Retina (tissue), 1 donor: Measurements from ENCODE around the gene ATIC.

ENCODE experiments used
- DNase-seq: peaks from one replicate; pipeline ENCODE4 v3.0.0-alpha.2; 2016

Gene ATIC

DNA sequence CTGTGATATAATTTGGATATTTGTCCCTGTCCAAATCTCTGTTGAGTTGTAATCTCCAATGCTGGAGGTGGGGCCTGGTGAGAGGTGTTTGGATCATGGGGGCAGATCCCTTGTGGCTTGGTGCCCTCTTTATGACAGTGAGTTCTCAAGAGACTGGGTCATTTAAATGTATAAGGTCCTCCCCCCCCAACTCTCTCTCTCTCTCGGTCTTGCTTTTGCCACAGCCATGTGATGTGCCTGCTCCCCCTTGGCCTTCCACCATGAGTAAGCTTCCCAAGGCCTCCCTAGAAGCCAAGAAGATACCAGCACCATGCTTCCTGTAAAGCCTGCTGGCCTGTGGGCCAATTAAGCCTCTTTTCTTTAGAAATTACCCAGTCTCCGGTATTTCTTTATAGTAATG lies 65.4 kb downstream of the ATIC start:
- no peak for DNase-seq

- no peak for DNase-seq
Measured at GRCh38 chr2:215378045-215378444, 66.2 kb downstream of the ATIC start.

DNA sequence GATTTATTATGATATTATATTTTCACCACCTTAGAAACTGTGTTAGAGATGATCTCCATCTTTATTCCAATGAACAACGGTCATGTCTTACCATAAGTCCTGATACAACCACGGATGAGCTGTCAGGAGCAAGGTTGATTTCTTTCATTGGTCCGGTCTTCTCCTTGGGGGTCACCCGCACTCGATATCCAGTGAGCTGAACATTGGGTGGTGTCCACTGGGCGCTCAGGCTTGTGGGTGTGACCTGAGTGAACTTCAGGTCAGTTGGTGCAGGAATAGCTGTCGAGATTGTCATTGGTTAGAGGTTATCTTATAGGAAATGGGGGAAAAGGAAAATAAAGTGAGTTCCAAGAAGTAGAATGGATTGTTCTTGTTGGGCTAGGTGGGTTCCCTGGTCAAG lies 67.2 kb downstream of the ATIC start:
- DNase-seq, result no peak

GRCh38 chr2:215379948-215380347 lies 68.1 kb downstream of the ATIC start:
- no peak for DNase-seq

- DNase-seq, result no peak
Measured at GRCh38 chr2:215380699-215381098, 68.8 kb downstream of the ATIC start.

GRCh38 chr2:215382011-215382410 lies 70.2 kb downstream of the ATIC start:
- DNase-seq, result no peak

DNA sequence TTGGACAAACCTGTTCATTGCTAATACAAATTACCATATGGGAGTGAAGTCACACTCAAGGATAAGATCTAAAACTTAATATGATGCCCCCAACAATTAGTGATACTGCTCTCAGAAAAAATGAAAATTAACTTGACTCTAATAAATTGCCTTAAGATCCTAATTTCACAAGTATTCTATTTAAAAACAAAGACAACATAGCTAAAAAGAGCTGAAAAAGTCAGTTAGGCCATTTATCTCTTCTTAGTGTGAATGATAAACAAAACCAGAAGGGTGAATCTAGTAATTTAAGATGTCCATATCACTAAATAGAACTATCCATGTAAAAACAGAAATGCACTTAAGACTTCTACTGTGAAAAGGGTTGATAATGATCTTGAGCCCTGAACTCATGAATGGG lies 70.6 kb downstream of the ATIC start:
- no peak for DNase-seq

- no peak for DNase-seq
Measured at GRCh38 chr2:215383652-215384279, 71.9 kb downstream of the ATIC start.

DNA sequence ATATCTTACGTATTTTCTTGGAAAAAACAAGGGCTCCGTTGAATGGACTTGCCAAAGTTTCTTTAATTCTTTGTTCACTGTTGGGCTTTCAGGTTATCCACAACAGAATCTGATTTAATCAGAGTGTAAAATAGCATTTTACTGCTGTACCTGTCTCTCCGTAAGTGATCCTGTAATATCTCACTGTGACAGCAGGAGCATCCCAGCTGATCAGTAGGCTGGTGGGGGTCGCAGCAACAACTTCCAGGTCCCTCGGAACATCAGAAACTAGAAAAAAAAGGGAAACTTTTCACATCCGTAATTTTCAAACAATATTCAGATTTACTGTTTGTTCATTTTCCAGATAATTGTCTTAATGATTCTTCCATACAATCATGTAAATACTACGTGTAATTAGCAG lies 72.9 kb downstream of the ATIC start:
- DNase-seq, result no peak

DNA sequence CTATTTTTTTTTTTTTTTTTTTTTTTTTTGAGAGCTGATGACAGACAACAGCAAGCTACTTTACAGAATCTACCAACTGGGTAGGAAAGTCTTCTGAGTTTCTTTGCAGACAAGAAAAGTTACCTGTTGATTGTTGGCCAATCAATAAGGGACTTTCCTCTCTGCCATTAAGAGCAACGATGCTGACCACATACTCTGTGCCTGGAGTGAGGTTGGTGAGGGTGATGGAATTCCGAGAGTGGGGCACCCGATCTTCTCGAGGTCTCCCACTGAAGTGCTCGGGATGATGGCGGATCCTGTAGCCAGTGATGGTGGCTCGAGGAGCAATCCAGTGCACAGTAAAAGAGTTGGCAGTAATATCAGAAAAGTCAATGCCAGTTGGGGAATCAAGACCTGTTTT lies 74.7 kb downstream of the ATIC start:
- DNase-seq, result no peak

- no peak for DNase-seq
Measured at GRCh38 chr2:215388002-215388728, 76.3 kb downstream of the ATIC start.

- DNase-seq, result no peak
Measured at GRCh38 chr2:215390550-215390913, 78.7 kb downstream of the ATIC start.

DNA sequence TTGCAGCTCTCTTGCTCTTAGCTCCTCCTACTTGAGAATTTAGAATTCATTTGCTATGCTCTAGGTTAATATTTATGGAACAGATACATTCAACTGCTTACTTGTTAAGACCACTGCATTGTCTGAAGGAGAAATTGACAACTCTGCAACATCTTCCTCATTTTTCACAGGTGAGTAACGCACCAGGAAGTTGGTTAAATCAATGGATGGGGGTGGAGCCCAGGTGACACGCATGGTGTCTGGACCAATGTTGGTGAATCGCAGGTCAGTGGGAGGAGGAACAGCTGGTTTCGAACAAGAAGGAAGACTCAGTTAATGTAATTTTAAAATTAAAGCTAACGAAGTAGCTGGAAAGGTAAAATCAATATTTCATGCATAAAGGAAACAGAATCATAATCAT lies 79.7 kb downstream of the ATIC start:
- DNase-seq, result no peak

- no peak for DNase-seq
Measured at GRCh38 chr2:215392164-215392563, 80.3 kb downstream of the ATIC start.

DNA sequence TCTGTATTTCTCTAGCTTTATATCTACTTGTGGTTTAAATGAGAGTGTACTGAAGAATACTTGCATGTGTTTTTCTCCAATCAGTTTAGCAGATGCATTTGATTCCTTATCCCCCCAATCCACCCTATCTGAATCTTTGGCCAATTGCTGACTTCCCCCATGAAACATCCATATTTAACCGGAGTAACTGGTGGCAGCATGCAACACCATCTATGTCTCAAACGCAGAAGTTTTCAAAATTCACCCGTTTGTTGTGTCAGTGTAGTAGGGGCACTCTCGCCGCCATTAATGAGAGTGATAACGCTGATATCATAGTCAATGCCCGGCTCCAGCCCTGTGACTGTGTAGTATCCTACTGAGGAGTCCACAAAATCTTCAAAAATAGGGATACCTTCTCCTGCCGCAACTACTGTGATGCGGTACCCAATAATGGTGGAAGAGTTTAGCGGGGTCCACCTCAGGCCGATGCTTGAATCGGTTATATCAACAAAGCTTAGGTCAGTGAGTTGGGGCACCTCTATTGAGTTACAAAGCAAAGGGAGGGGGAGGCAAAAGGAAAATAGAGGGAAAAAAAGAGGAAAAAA lies 80.9 kb downstream of the ATIC start:
- DNase-seq, result no peak

DNA sequence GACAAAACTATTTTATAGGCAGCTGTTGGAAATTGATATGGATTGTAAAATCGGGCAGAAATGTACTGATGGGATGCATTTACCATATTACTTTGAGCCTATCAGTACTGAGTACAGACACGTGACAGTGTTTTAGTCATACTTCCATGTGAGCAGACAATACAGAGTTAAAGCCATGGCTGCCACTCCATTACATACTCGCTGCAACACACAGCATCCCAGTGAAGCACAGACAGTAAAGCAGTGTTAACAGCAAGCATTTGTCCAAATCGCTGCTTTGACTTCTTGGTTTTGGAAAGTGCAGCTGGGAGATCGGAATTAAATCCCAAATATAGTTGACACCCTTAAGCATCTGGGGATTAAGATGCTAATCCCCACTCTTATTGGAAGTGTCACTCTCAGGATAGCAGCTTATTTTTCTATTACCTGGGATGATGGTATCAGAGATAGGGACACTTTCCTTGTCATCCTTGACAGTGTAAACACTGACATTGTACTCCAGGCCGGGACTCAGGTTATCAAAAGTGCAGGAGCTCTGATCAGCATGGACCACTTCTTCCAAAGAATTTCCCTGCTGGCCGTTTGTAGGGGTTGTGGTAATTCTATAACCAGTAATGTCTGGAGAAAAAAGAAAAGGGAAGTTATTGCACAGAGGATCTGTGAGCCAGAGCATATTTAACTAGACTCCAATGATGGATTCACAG lies 82.4 kb downstream of the ATIC start:
- DNase-seq, result no peak

DNA sequence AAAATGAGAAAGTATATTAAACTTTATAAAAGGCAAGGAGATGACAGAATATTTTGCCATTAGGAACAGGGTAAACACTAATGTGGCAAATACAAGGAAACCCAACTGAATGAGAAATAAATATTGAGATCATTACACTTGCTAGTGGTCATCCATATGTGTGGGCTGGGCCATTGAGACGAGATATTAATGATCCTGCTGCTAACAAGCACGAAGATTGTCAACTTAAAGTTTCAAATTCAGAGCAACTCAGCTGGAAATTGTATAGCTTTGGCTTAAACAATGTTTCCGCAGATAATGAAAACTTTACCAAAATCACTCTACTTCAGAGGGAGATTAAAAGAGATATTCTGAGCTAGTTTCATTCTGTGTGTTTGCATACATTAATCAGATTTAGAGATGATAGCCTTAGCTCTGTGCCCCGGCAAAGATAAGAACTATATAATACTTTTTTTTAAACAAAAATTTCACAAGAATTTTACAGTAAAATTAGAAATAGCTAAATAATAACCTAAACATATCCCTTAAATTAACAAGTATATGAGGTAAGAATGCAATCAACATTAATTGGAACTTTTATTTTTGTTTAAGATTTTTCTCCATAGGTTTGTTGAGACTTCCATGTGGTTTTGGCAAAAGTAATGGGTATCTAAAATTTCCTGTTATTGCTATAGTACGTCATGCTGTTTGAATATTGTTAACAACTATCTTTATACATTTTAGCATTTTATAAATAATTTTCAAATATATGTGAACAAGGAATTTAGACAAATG lies 84.0 kb downstream of the ATIC start:
- no peak for DNase-seq

GRCh38 chr2:215396595-215397313 lies 84.9 kb downstream of the ATIC start:
- no peak for DNase-seq

GRCh38 chr2:215397632-215398341 lies 85.9 kb downstream of the ATIC start:
- DNase-seq, result no peak

DNA sequence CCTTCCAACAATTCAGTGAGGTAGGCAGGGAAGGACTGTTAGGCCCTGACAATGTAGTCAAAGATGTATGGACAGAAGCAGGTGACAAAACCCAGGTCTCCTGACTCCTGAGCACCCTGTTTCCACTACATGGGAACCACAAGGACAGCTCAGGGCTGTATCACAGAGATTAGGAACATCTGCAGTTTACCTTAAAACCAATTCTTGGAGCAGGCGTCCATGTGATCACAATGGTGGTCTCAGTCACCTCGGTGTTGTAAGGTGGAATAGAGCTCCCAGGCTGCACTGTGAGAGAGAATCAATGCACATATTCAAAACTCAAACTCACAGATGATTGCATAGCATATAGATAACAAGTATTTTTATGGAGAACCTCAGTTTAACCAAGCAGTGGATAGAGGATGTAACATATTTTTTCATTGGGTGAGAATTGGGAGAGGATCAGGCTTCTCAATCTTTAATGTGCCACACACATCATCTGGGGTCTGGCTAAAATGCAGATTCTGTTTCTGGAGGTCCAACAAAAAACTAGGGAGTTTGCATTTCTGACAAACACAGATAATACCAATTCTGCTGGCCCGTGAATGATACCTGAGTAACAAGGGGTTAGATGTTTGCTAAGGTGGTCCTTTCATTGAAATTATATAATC lies 87.3 kb downstream of the ATIC start:
- DNase-seq, result no peak
